ENCODE data around the gene HOXA11.

GRCh38 chr7:27172315-27172774 is 12.7 kb downstream of the HOXA11 start:
- TF ChIP-seq POLR2A (IDR thresholded peaks at IDR 0.05) (no peak), CTCF (IDR thresholded peaks at IDR 0.05) (no peak)

Measured in adrenal gland (tissue), 5 donors.